ENCODE data around the gene WDR82. TPM values are rescaled to one million over a fixed set of nuclear protein-coding genes. Genes with fewer than 3 reads are reported as not detected.

The WDR82 gene
- total and polyA plus RNA-seq, 2 experiments from 2014 or later = 25.2 to 71.8 TPM

- no peak overlapping the region for H3K27ac Mint-ChIP-seq
- H3K36me3 ChIP-seq (ENCODE audit: insufficient read depth) = peaks cover 3% of the 10 kb centered on the region; the same call in 1 of the 2 replicates
Observed at GRCh38 chr3:52232279-52233107, 46.0 kb downstream of the WDR82 start.

GRCh38 chr3:52231502-52232278 is 46.8 kb downstream of the WDR82 start:
- 0 out of 2 replicates have a peak, but pooled peaks cover 5% of the 10 kb centered on the region for H4K20me1 ChIP-seq (replicated peaks; ENCODE audit: insufficient read depth)
- TF ChIP-seq ZNF114 (CRISPR knock-in tag; IDR thresholded peaks at IDR 0.05) = no peak
- peak; percentile 73 to 94 for TF ChIP-seq CTCF (conservative IDR thresholded peaks at IDR 0.05; ENCODE audit: low read depth in 2 of 2)
- peaks cover 6% of the 10 kb centered on the region for H3K4me1 ChIP-seq (ENCODE audit: insufficient read depth)
- no peak overlapping the region for H3K4me2 ChIP-seq
- H3K27ac ChIP-seq (ENCODE audit: low read depth) = no peak overlapping the region
- H3K4me1 Mint-ChIP-seq = peaks cover 18% of the 10 kb centered on the region
- H3K27ac Mint-ChIP-seq = no peak overlapping the region
- ATAC-seq (peak; percentile 87), DNase-seq (ENCODE audit: low spot score) (peak; percentile 81)
- no peak overlapping the region for H2AFZ ChIP-seq
- peaks cover 24% of the 10 kb centered on the region for H3K36me3 Mint-ChIP-seq (ENCODE audit: low read depth)
- no peak overlapping the region for H3K4me3 ChIP-seq
- peaks cover 3% of the 10 kb centered on the region; the same call in 1 of the 2 replicates for H3K36me3 ChIP-seq (ENCODE audit: insufficient read depth)
- peaks cover 9% of the 10 kb centered on the region for H3K27me3 Mint-ChIP-seq (ENCODE audit: insufficient read depth, low read depth, poor library complexity)
- H3K4me3 Mint-ChIP-seq = no peak overlapping the region
- 0 out of 2 replicates have a peak, but pooled peaks cover 8% of the 10 kb centered on the region for H3F3A ChIP-seq (replicated peaks; ENCODE audit: low read depth)
- H3K79me2 ChIP-seq (replicated peaks; ENCODE audit: insufficient read depth) = peaks cover 10% of the 10 kb centered on the region; the same call in 1 of the 2 replicates
- no peaks in the 10 kb centered on the region for H3K9me2 ChIP-seq (ENCODE audit: insufficient read depth)
- H3K9me3 Mint-ChIP-seq = no peaks in the 10 kb centered on the region
- H3K27me3 ChIP-seq (ENCODE audit: insufficient read depth) = no peaks in the 10 kb centered on the region

More at GRCh38 chr3:52232279-52233107, 46.0 kb downstream of the WDR82 start:
- Mint-ChIP-seq H3K27me3 (ENCODE audit: insufficient read depth, low read depth, poor library complexity) (peaks cover 8% of the 10 kb centered on the region), H3K4me3 (no peak overlapping the region), H3K9me3 (no peaks in the 10 kb centered on the region), H3K36me3 (ENCODE audit: low read depth) (peaks cover 24% of the 10 kb centered on the region), H3K4me1 (peaks cover 26% of the 10 kb centered on the region)
- no peak overlapping the region for H2AFZ ChIP-seq
- peaks cover 14% of the 10 kb centered on the region for H3K4me1 ChIP-seq (ENCODE audit: insufficient read depth)
- H3F3A ChIP-seq (replicated peaks; ENCODE audit: low read depth) = 0 out of 2 replicates have a peak, but pooled peaks cover 8% of the 10 kb centered on the region
- DNase-seq (ENCODE audit: low spot score) = no peak
- no peaks in the 10 kb centered on the region for H3K9me2 ChIP-seq (ENCODE audit: insufficient read depth)
- H3K27me3 ChIP-seq (ENCODE audit: insufficient read depth) = no peaks in the 10 kb centered on the region
- no peak overlapping the region for H3K4me2 ChIP-seq
- H3K4me3 ChIP-seq = no peak overlapping the region
- peaks cover 16% of the 10 kb centered on the region for H3K79me2 ChIP-seq (replicated peaks; ENCODE audit: insufficient read depth)
- TF ChIP-seq CTCF (conservative IDR thresholded peaks at IDR 0.05; ENCODE audit: low read depth in 2 of 2) (peak; percentile 53 to 70), NANOG (IDR thresholded peaks at IDR 0.05; ENCODE audit: borderline replicate concordance) (no peak)
- ATAC-seq = no peak
- 0 out of 2 replicates have a peak, but pooled peaks cover 5% of the 10 kb centered on the region for H4K20me1 ChIP-seq (replicated peaks; ENCODE audit: insufficient read depth)
- H3K27ac ChIP-seq (ENCODE audit: low read depth) = no peak overlapping the region

All from GM23338 (cell line).